GM19468 (cell line): ENCODE results near the gene DENND1B.

Experiments
- ATAC-seq: cut with Tn5 transposase; IDR thresholded peaks from one replicate; pipeline ENCODE4 v1.9.1; 2021; ENCODE audit warnings: mild to moderate bottlenecking, moderate library complexity, moderate number of reproducible peaks; ENCODE audit not compliant: unreplicated experiment; ENCODE audit errors: extremely low read depth

Gene DENND1B

GRCh38 chr1:197690074-197690473, 85.2 kb downstream of the DENND1B start:
- ATAC-seq: no peak

- no peak for ATAC-seq
Observed at GRCh38 chr1:197688233-197688632, 87.0 kb downstream of the DENND1B start.

GRCh38 chr1:197686702-197687355, 88.5 kb downstream of the DENND1B start:
- ATAC-seq: no peak

GRCh38 chr1:197686231-197686630, 89.0 kb downstream of the DENND1B start:
- no peak for ATAC-seq

- ATAC-seq: no peak
Observed at GRCh38 chr1:197685785-197686184, 89.5 kb downstream of the DENND1B start.

- no peak for ATAC-seq
Observed at GRCh38 chr1:197683895-197684553, 91.3 kb downstream of the DENND1B start.

- ATAC-seq: no peak
Observed at GRCh38 chr1:197683280-197683679, 92.0 kb downstream of the DENND1B start.

- no peak for ATAC-seq
Observed at GRCh38 chr1:197680311-197680710, 95.0 kb downstream of the DENND1B start.

- ATAC-seq: no peak
Observed at GRCh38 chr1:197677752-197678295, 97.5 kb downstream of the DENND1B start.

- no peak for ATAC-seq
Observed at GRCh38 chr1:197677313-197677712, 98.0 kb downstream of the DENND1B start.

- no peak for ATAC-seq
Observed at GRCh38 chr1:197675583-197676208, 99.6 kb downstream of the DENND1B start.

GRCh38 chr1:197674286-197674685, 101.0 kb downstream of the DENND1B start:
- ATAC-seq: no peak

- ATAC-seq: no peak
Observed at GRCh38 chr1:197673292-197673691, 102.0 kb downstream of the DENND1B start.

GRCh38 chr1:197672347-197672746, 102.9 kb downstream of the DENND1B start:
- no peak for ATAC-seq

GRCh38 chr1:197671920-197672319, 103.4 kb downstream of the DENND1B start:
- no peak for ATAC-seq

- no peak for ATAC-seq
Observed at GRCh38 chr1:197671140-197671539, 104.1 kb downstream of the DENND1B start.

- no peak for ATAC-seq
Observed at GRCh38 chr1:197666769-197667285, 108.5 kb downstream of the DENND1B start.

- no peak for ATAC-seq
Observed at GRCh38 chr1:197664391-197664790, 110.9 kb downstream of the DENND1B start.

- ATAC-seq: no peak
Observed at GRCh38 chr1:197663162-197663953, 111.9 kb downstream of the DENND1B start.

- no peak for ATAC-seq
Observed at GRCh38 chr1:197660389-197660788, 114.9 kb downstream of the DENND1B start.
